ENCODE data around the gene VPS35. TPM values are rescaled to one million over a fixed set of nuclear protein-coding genes. Genes with fewer than 3 reads are reported as not detected.
"Not testable (repeated sequence)": the region's sequence is repeated elsewhere in the genome, so short reads cannot be mapped to it uniquely, and the experiment has no call there.

Gene VPS35
- total RNA-seq, 2 donors from 2014 or later, result 74.2 to 105 TPM

DNA sequence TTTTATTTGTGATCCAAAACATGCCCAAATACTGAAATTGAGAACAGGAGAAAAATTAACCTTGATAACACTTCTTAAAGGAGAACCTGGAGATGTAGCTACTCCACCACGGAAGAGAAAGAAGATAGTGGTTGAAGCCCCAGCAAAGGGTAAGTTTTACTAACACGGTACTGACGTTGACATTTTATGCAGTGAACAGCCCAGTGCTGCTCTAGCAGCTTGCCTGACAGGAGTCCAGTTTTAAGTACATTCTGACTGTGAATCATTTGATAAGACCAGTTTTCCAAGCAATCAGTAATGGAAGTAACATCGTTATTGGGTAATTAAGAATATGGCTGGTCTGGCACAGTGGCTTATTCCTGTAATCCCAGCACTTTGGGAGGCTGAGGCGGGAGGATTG, 7.0 kb upstream of the VPS35 start:
- no peak for ATAC-seq (replicated peaks)
- H3K27me3 Mint-ChIP-seq, result no peaks in the 10 kb centered on the region
- peaks cover 69% of the 10 kb centered on the region for H3K36me3 Mint-ChIP-seq (ENCODE audit: low read depth)
- H3K27ac Mint-ChIP-seq, result no peak overlapping the region
- no peak overlapping the region for H3K4me3 Mint-ChIP-seq
- H3K4me1 Mint-ChIP-seq, result peaks cover 4% of the 10 kb centered on the region
- H3K9me3 Mint-ChIP-seq, result no peaks in the 10 kb centered on the region

DNA sequence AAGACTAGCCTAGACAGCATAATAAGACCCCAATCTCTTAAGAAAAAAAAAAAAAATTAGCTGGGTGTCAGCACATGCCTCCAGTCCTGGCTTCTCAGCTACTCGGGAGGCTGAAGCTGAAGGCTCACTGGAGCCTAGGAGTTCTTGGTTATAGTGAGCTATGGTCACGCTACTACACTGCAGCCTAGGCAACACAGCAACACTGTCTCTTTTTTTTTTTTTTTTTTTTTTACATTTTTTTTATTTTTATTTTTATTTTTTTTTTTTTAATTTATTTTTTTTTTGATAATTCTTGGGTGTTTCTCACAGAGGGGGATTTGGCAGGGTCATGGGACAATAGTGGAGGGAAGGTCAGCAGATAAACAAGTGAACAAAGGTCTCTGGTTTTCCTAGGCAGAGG, 4.6 kb upstream of the VPS35 start:
- ATAC-seq (replicated peaks), result no peak
- H3K27me3 Mint-ChIP-seq, result no peaks in the 10 kb centered on the region
- peaks cover 69% of the 10 kb centered on the region for H3K36me3 Mint-ChIP-seq (ENCODE audit: low read depth)
- no peak overlapping the region for H3K4me3 Mint-ChIP-seq
- no peaks in the 10 kb centered on the region for H3K9me3 Mint-ChIP-seq
- no peak overlapping the region for H3K27ac Mint-ChIP-seq
- H3K4me1 Mint-ChIP-seq, result peaks cover 4% of the 10 kb centered on the region

GRCh38 chr16:46691726-46692125, 2.7 kb upstream of the VPS35 start:
- peaks cover 50% of the 10 kb centered on the region for H3K36me3 Mint-ChIP-seq (ENCODE audit: low read depth)
- no peak overlapping the region for H3K4me3 Mint-ChIP-seq
- H3K27me3 Mint-ChIP-seq, result no peaks in the 10 kb centered on the region
- H3K4me1 Mint-ChIP-seq, result peaks cover 17% of the 10 kb centered on the region
- ATAC-seq (replicated peaks), result no peak
- H3K27ac Mint-ChIP-seq, result no peak overlapping the region
- no peaks in the 10 kb centered on the region for H3K9me3 Mint-ChIP-seq

DNA sequence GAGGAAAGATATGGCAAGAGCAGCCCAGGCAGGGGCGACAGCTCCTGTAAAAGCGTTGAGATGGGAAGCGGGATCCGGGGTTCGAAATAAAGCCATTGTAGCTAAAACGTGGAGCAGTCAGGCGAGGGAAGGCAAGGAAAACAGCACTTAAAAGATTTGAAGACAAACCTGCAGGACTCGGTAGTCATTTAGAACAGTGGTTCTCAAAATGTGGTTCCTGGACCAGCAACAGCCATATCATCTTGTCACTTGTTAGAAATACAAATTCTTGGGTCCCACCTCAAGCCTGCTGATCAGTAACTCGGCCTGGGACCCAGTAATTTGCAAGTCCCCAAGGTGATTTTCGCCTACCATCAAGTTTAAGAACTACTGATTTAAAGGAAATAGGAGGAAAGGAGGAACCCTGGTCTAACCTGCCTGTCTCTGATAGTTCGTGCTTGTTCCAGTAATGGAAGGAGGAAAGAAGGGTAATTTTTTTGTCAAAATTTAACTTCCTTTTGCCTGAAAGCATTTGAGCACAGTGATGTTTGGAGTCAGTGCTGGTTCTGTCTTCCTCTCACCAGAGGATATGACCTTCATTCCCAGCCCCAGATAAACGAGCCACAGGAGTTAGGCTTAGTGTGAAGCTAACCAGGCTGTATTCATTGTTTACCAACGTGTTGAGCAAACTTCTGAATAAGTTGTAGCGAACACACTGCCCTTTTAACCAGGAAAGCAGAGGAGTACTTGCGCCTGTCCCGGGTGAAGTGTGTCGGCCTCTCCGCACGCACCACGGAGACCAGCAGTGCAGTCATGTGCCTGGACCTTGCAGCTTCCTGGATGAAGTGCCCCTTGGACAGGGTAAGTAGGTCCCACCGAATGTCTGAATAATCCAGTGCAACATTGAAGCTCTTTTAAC, 1.6 kb upstream of the VPS35 start:
- peaks cover 20% of the 10 kb centered on the region for H3K4me1 Mint-ChIP-seq
- H3K27me3 Mint-ChIP-seq, result no peaks in the 10 kb centered on the region
- H3K27ac Mint-ChIP-seq, result peak overlapping the region; percentile 30
- no peaks in the 10 kb centered on the region for H3K9me3 Mint-ChIP-seq
- H3K36me3 Mint-ChIP-seq (ENCODE audit: low read depth), result peaks cover 38% of the 10 kb centered on the region
- no peak overlapping the region for H3K4me3 Mint-ChIP-seq
- no peak for ATAC-seq (replicated peaks)

GRCh38 chr16:46689365-46690280, 645 bp upstream of the VPS35 start, which contains the start of gene ORC6:
ORC6 (plus strand) TSS chr16:46689659; CDS start chr16:46689706, 47 bp downstream.
- H3K36me3 Mint-ChIP-seq (ENCODE audit: low read depth), result peaks cover 29% of the 10 kb centered on the region
- peak; percentile 87 for ATAC-seq (replicated peaks)
- H3K4me3 Mint-ChIP-seq, result no peak within 1 kb of the TSS
- peaks cover 29% of the 10 kb centered on the region for H3K4me1 Mint-ChIP-seq
- no peaks in the 10 kb centered on the region for H3K27me3 Mint-ChIP-seq
- H3K27ac Mint-ChIP-seq, result no peak within 1 kb of the TSS
- no peaks in the 10 kb centered on the region for H3K9me3 Mint-ChIP-seq

- no peak for ATAC-seq (replicated peaks)
Measured at GRCh38 chr16:46688101-46688653, 801 bp downstream of the VPS35 start.

DNA sequence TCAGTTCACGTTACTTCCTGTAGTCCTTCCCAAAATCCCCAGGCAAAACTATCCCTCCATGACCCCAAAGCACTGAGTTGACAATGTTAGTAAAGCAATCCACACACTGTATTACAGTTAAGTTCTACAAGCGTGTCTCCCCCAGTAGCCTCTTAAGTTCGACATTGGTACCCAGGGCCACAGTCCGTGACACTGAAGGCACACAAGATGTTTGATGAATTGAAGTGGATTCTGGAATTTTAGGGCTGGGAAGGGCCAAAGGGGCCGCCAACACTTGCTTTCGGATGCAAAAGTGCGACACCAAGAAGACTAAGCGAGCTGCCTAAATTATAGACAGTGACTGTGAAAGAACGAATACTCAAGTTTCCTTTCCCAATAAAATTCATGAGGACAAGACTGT, 1.5 kb downstream of the VPS35 start:
- Mint-ChIP-seq H3K4me3 (no peak overlapping the region), H3K4me1 (peaks cover 34% of the 10 kb centered on the region), H3K9me3 (no peaks in the 10 kb centered on the region), H3K36me3 (ENCODE audit: low read depth) (peaks cover 18% of the 10 kb centered on the region), H3K27me3 (no peaks in the 10 kb centered on the region), H3K27ac (no peak overlapping the region)
- ATAC-seq (replicated peaks), result no peak

More at GRCh38 chr16:46688101-46688653, 801 bp downstream of the VPS35 start:
- H3K27me3 Mint-ChIP-seq, result no peaks in the 10 kb centered on the region
- H3K27ac Mint-ChIP-seq, result no peak overlapping the region
- H3K9me3 Mint-ChIP-seq, result no peaks in the 10 kb centered on the region
- peaks cover 34% of the 10 kb centered on the region for H3K4me1 Mint-ChIP-seq
- no peak overlapping the region for H3K4me3 Mint-ChIP-seq
- peaks cover 22% of the 10 kb centered on the region for H3K36me3 Mint-ChIP-seq (ENCODE audit: low read depth)

- Mint-ChIP-seq H3K4me1 (peaks cover 34% of the 10 kb centered on the region), H3K27me3 (no peaks in the 10 kb centered on the region), H3K27ac (no peak overlapping the region), H3K4me3 (no peak overlapping the region), H3K36me3 (ENCODE audit: low read depth) (peaks cover 18% of the 10 kb centered on the region), H3K9me3 (no peaks in the 10 kb centered on the region)
- ATAC-seq (replicated peaks), result no peak
Measured at GRCh38 chr16:46686815-46687473, 2.0 kb downstream of the VPS35 start.

- not testable (repeated sequence) for H3K4me3 Mint-ChIP-seq; H3K27ac Mint-ChIP-seq; H3K9me3 Mint-ChIP-seq; ATAC-seq (replicated peaks); H3K27me3 Mint-ChIP-seq
- peaks cover 18% of the 10 kb centered on the region for H3K4me1 Mint-ChIP-seq
- peaks cover 59% of the 10 kb centered on the region for H3K36me3 Mint-ChIP-seq (ENCODE audit: low read depth)
Measured at GRCh38 chr16:46681867-46682266, 7.1 kb downstream of the VPS35 start.

DNA sequence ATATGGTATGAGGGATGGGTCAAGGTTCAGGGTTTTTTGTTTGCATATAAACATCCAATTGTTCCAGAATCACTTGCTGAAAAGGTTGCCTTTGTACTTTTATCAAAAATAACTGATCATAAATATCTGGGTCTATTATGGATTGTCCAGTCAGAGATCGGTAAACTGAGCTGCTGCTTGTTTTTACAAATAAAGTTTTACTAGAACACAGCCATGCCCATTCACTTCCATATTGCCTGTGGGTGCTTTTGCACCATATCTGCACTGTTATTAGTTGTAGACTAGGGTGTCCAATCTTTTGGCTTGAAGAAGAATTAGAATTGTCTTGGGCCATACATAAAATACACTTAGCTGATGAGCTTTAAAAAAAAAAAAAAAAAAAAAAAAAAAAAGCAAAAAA, 11.0 kb downstream of the VPS35 start:
- not testable (repeated sequence) for H3K9me3 Mint-ChIP-seq; H3K4me3 Mint-ChIP-seq; H3K27ac Mint-ChIP-seq; ATAC-seq (replicated peaks); H3K4me1 Mint-ChIP-seq; H3K27me3 Mint-ChIP-seq
- peaks cover 98% of the 10 kb centered on the region for H3K36me3 Mint-ChIP-seq (ENCODE audit: low read depth)

GRCh38 chr16:46673320-46674013, 15.5 kb downstream of the VPS35 start:
- H3K4me1 Mint-ChIP-seq, result no peaks in the 10 kb centered on the region
- H3K27ac Mint-ChIP-seq, result no peak overlapping the region
- no peaks in the 10 kb centered on the region for H3K27me3 Mint-ChIP-seq
- H3K4me3 Mint-ChIP-seq, result no peak overlapping the region
- peak; percentile 88 for ATAC-seq (replicated peaks)
- peaks cover 100% of the 10 kb centered on the region for H3K36me3 Mint-ChIP-seq (ENCODE audit: low read depth)
- no peaks in the 10 kb centered on the region for H3K9me3 Mint-ChIP-seq

DNA sequence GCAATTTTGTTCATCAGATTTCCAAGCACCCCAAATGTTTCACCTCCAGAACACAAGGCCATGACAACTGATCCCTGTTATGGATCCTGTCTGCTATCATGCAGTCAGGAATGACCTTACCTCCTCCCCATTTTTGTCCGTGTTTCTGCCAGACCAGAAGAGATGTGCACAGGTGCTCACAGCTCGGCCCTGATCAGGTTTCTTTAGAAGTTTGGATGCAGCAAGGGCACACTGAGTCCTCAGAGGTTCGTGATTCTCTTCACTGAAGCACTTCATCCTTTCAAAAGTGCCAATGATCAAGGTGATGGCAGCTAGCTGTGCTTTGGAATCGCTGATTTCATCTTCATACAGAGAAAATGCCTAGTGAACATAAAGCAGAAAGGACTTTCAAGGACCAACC, 26.9 kb downstream of the VPS35 start:
- Mint-ChIP-seq H3K4me3 (no peak overlapping the region), H3K4me1 (no peaks in the 10 kb centered on the region), H3K9me3 (no peaks in the 10 kb centered on the region), H3K36me3 (ENCODE audit: low read depth) (peaks cover 85% of the 10 kb centered on the region), H3K27ac (no peak overlapping the region), H3K27me3 (no peaks in the 10 kb centered on the region)
- no peak for ATAC-seq (replicated peaks)

- Mint-ChIP-seq H3K4me1 (no peaks in the 10 kb centered on the region), H3K4me3 (no peak overlapping the region), H3K36me3 (ENCODE audit: low read depth) (peaks cover 66% of the 10 kb centered on the region), H3K9me3 (no peaks in the 10 kb centered on the region), H3K27ac (no peak overlapping the region), H3K27me3 (no peaks in the 10 kb centered on the region)
- peak; percentile 93 for ATAC-seq (replicated peaks)
Measured at GRCh38 chr16:46658925-46659324, 30.1 kb downstream of the VPS35 start.
